Neural cell (in vitro differentiated cells): ENCODE results near the gene TMPRSS4.

Experiments used
- CTCF ChIP-seq: fragments of 450-650 bp; IDR thresholded peaks from 2 replicates; pipeline ENCODE4 v1.5.1; 2014; ENCODE audit warnings: antibody characterized with exemption, mild to moderate bottlenecking, moderate library complexity; ENCODE audit not compliant: poor library complexity, severe bottlenecking
- REST ChIP-seq: IDR thresholded peaks from 2 replicates; pipeline ENCODE4 v1.6.1; 2012; ENCODE audit warnings: borderline replicate concordance
- SMC3 ChIP-seq: fragments of 450-650 bp; conservative IDR thresholded peaks from 2 replicates; pipeline ENCODE4 v1.6.1; 2014; ENCODE audit warnings: antibody characterized with exemption, mild to moderate bottlenecking, moderate library complexity; ENCODE audit not compliant: poor library complexity

GRCh38 chr11:118132385-118133151, 55.7 kb downstream of the TMPRSS4 start:
- TF ChIP-seq CTCF = no peak
- no peak for TF ChIP-seq SMC3
- TF ChIP-seq REST = no peak
